ENCODE measurements around the gene MPP7.

Gene MPP7

GRCh38 chr10:28266449-28267224 is 36.2 kb downstream of the MPP7 start:
- DNase-seq: peak; percentile 50

DNA sequence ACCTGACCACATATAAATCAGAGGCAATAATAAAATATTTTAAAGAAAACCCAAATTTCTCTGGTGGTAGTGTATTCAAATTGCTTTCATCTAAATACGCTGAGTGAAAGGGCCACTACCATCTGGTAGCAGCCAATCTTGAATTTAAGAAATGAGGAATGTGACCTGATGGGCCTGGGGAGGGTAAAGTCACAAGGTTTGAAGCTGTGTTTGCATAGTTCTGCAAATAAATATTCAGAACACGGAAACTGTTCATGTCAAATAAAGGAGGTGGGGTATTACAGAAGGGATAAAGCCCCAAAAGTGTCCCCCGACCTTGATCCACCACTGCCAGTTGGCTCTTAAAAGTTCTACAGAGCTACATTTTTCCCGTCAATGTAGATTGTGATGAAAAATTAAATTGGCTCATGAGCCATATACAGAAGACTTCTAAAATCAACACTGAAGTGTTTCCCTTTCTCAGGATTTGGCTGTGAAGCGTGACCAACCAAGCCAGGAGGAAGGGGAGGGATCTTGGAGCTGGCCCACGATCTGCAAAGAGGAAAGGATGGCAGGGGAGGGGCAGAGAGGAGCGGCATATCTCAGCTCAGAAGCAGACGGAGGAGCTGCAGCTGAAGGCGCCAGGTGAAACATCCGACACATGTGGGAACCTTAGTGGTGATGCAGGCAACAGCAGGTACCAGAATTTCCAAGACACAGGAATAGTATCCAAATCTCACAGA is 39.6 kb downstream of the MPP7 start:
- DNase-seq: peak; percentile 84

DNA sequence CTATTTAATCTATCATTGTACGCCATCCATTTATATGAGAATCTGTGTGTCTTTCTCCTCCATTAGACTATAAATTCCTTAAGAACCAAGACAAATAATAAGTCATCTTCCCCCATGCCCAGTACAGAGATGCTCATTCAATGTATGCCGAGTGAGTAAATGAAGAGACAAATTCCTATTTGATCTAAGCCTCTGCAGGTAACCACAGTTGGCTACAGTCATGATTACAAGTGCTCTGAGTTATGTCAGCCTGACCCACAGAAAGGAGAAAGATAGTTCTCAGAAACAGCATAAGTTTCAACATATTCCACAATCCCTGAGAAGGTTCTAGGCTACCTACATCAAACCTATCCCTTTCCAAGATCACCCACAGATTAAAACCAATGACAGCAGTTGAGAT is 46.1 kb downstream of the MPP7 start:
- no peak for DNase-seq

GRCh38 chr10:28254290-28254985 is 48.4 kb downstream of the MPP7 start:
- DNase-seq: no peak

DNA sequence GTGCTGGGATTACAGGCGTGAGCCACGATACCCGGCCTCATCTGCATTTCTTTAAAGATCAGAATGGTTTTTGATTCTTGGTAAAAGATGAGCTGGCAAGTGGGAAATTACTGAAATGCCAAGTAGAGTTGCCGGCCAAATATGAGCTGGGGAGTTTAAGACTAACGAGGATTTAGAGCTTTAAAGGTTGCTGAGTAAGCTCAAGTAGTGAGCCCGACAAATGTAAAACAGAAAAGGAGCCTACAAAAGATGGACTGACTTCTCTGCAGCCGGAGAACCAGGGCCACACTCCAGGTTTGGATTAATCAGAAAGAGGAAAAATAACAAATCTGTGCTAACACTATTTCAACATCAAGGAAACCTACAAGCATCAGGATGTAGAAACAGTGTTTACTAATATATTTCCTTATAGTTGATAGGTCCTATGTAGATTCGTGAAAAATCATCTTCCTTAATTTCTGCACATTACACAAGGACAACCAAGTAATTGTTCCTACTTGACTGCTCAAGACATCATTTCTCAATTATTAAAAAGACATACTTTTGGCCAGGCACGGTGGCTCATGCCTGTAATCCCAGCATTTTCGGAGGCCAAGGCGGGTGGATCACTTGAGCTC is 49.6 kb downstream of the MPP7 start:
- DNase-seq: no peak

Measured in DMS53 (cell line).